NT2/D1 (cell line): ENCODE results near the gene EFCAB9.

ENCODE experiments used
- DNase-seq: peaks from one replicate; pipeline ENCODE4 v3.0.0-alpha.2; 2011; ENCODE audit warnings: low read depth, low spot score
- H3K27me3 ChIP-seq: 2 replicates; pipeline ENCODE4 v1.6.0; 2011; ENCODE audit warnings: mild to moderate bottlenecking; ENCODE audit not compliant: insufficient read length, insufficient read depth
- H3K36me3 ChIP-seq: 2 replicates; pipeline ENCODE4 v1.6.1; 2011; ENCODE audit warnings: mild to moderate bottlenecking, low read length, mixed read lengths; ENCODE audit not compliant: insufficient read depth, insufficient read length
- H3K4me1 ChIP-seq: 2 replicates; pipeline ENCODE4 v1.5.1; 2011; ENCODE audit not compliant: insufficient read depth, insufficient read length
- H3K4me3 ChIP-seq: 2 replicates; pipeline ENCODE4 v1.5.1; 2011; ENCODE audit warnings: low read depth; ENCODE audit not compliant: insufficient read length
- H3K9ac ChIP-seq: 2 replicates; pipeline ENCODE4 v1.6.0; 2011; ENCODE audit warnings: low read depth; ENCODE audit not compliant: insufficient read length
- H3K9me3 ChIP-seq: 2 replicates; pipeline ENCODE4 v1.5.1; 2011; ENCODE audit warnings: mild to moderate bottlenecking, low read length; ENCODE audit not compliant: insufficient read depth
- SUZ12 ChIP-seq: IDR thresholded peaks from 2 replicates; pipeline ENCODE4 v1.6.1; 2011; ENCODE audit not compliant: insufficient read length, insufficient read depth; ENCODE audit errors: extremely low read depth
- YY1 ChIP-seq: IDR thresholded peaks from 2 replicates; pipeline ENCODE4 v1.6.1; 2011; ENCODE audit not compliant: insufficient read length, insufficient read depth
- ZNF274 ChIP-seq: IDR thresholded peaks from 2 replicates; pipeline ENCODE4 v1.6.1; 2011; ENCODE audit warnings: mild to moderate bottlenecking, low read depth, low read length

The EFCAB9 gene

DNA sequence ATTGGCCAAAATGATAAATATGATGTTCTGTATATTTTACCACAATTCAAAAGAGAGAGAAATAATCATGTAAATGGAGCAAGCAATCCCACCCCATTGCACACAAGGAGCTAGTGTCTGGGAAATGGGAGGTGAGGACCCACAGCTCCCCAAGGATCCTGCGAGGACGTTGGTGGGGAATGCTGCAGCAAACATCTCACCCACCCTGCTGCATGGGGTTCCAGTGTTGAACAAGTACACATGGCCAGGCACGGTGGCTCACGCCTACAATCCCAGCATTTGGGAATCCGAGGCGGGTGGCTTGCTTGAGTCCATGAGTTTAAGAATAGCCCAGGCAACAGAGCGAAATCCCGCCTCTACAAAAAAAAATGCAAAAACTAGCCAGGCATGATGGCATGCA lies 35.0 kb upstream of the EFCAB9 start:
- Histone ChIP-seq H3K27me3 (no peaks in the 10 kb centered on the region), H3K36me3 (peaks cover 16% of the 10 kb centered on the region), H3K4me3 (no peak overlapping the region), H3K9me3 (no peaks in the 10 kb centered on the region), H3K4me1 (peaks cover 8% of the 10 kb centered on the region), H3K9ac (no peak overlapping the region)
- no peak for DNase-seq
- no peak for TF ChIP-seq YY1
- TF ChIP-seq SUZ12: no peak
- TF ChIP-seq ZNF274: no peak

DNA sequence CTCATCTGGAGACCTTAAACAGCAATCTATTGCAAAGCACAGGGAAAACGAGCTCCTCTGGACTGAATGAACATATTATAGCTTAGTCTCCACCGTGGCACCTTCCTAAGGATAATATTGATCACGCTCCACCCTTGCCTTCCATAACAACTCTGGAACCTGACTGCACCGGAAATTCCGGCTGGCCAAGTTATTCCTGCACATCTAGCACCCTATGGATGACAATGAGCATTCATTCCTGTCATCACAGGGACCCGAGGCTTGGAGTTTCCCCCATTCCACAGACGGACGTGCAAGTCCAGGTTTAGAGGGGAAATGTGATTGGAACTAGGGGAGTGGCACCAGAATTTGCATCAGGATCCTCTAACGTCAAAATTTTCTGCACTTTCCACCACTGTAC lies 33.5 kb upstream of the EFCAB9 start:
- Histone ChIP-seq H3K4me3 (no peak overlapping the region), H3K4me1 (peaks cover 10% of the 10 kb centered on the region), H3K9me3 (no peaks in the 10 kb centered on the region), H3K36me3 (peaks cover 10% of the 10 kb centered on the region), H3K27me3 (no peaks in the 10 kb centered on the region), H3K9ac (no peak overlapping the region)
- TF ChIP-seq ZNF274 (no peak), YY1 (no peak), SUZ12 (no peak)
- DNase-seq: no peak

DNA sequence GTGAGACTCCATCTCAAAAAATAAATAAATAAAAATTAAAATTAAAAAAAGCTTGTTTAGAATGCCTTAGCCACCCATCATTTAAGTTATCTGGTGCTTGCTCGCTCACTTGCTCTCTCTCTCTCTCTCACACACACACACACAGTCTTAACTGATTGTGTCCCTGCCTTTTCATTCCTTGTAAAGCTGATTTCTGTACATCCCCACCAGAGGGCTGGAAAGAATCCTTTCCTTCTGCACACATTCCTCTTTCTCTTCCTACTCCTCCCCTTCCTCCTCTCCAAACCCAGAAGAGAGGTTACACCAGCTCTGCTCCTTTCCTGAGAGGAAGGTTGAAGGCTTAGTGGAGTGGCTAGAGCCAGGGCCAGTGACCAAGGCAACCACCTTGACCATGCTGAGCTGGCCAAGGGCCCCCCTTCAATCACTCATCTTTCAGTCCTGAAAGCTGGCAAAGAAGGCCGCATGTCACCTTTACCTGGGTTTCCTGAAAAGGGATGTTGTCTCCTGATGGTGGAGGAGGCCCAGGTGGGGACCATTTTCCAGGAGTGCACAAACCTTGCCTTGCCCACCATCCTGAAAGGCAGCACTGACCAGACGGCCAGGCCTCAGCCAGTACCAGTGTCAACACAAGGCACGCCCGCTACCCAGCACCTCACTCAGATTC lies 31.5 kb upstream of the EFCAB9 start:
- peaks cover 10% of the 10 kb centered on the region for H3K4me1 ChIP-seq
- no peak for DNase-seq
- H3K9me3 ChIP-seq: no peaks in the 10 kb centered on the region
- no peaks in the 10 kb centered on the region for H3K27me3 ChIP-seq
- H3K9ac ChIP-seq: no peak overlapping the region
- peaks cover 8% of the 10 kb centered on the region for H3K36me3 ChIP-seq
- no peak overlapping the region for H3K4me3 ChIP-seq
- TF ChIP-seq ZNF274 (no peak), SUZ12 (no peak), YY1 (no peak)

DNA sequence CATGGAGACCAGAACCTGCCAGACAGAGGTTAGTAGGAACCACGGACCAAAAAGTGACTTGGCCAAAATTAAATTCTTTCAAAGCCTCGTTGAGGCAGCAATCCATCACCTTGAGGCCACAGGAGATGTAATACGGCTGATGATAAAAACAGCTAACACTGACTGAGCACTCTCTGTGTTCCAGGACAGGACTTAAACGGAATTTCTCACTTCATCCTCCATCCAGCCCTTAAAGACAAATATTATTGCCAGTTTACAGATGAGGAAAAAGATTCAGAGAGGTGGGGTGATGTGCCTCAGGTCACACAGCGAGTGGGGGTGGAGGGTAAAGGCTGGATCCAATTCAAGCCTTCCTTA lies 31.0 kb upstream of the EFCAB9 start:
- H3K9me3 ChIP-seq: no peaks in the 10 kb centered on the region
- H3K36me3 ChIP-seq: peaks cover 8% of the 10 kb centered on the region
- no peak for TF ChIP-seq SUZ12
- TF ChIP-seq YY1: no peak
- TF ChIP-seq ZNF274: no peak
- H3K9ac ChIP-seq: no peak overlapping the region
- H3K4me3 ChIP-seq: no peak overlapping the region
- DNase-seq: no peak
- peaks cover 10% of the 10 kb centered on the region for H3K4me1 ChIP-seq
- H3K27me3 ChIP-seq: no peaks in the 10 kb centered on the region

DNA sequence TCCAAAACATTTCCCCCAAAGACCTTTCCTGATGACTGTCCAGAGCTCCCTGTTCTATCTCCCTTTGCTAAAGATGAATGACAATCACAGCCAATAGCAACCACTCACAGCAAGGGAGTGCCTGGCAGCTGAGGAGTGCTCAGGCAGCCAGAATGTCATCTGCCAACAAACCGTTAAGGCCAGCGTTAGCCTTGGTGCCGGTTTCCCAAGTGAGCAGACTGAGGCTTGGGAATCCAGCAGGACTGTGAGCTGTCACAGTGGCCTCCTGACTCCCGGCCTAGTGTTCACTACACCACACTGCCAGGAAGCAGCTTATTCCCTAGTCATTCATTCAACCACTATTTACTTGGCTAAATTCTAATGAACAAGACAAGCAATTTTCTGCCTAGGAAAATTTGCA lies 30.6 kb upstream of the EFCAB9 start:
- TF ChIP-seq YY1 (no peak), SUZ12 (no peak), ZNF274 (no peak)
- H3K9me3 ChIP-seq: no peaks in the 10 kb centered on the region
- no peak for DNase-seq
- peaks cover 14% of the 10 kb centered on the region for H3K4me1 ChIP-seq
- H3K9ac ChIP-seq: no peak overlapping the region
- H3K4me3 ChIP-seq: no peak overlapping the region
- H3K36me3 ChIP-seq: peaks cover 8% of the 10 kb centered on the region
- no peaks in the 10 kb centered on the region for H3K27me3 ChIP-seq

DNA sequence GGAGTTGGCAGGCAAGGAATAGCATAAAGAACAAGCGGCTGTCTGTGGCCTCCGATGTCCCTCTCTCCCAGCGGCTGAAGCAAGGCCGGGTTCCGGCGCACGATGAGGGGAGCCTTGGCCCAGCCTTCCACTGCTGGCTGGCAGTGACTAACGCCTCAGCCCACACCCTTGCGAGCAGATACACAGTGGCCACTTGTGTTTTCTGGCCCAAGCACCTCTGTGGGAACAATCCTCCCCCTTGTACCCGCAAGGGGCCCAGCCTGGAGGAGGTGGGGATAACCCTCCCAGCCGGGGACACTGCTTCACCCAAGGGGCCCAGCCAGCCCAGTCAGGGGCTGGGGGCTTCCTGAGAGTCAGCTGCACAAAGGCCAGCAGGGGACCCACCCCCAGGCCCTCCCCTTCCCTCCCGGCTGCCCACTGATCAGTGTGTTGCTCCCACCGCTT lies 29.2 kb upstream of the EFCAB9 start:
- H3K9ac ChIP-seq: no peak overlapping the region
- H3K9me3 ChIP-seq: no peaks in the 10 kb centered on the region
- H3K36me3 ChIP-seq: peaks cover 8% of the 10 kb centered on the region
- DNase-seq: no peak
- TF ChIP-seq SUZ12: no peak
- TF ChIP-seq ZNF274: no peak
- no peak for TF ChIP-seq YY1
- H3K4me3 ChIP-seq: no peak overlapping the region
- H3K27me3 ChIP-seq: no peaks in the 10 kb centered on the region
- peaks cover 18% of the 10 kb centered on the region for H3K4me1 ChIP-seq

DNA sequence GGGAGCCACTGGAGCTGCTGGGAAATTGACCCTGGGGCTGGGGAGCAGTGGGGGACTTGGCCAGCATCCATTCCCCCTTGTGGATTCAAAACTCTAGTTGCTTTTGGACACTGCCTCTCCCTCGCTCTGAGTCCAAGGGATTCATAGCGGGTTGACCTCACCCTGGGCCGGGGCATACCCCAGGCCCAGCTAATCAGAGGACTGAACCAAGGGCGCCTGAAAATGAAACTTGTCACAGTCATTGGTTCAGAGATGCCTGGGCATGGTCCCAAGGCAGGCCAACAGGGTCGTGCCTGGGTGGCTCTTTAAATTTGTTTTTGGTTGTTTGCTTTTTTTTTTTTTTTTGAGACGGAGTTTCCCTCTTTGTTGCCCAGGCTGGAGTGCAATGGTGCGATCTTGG lies 28.5 kb upstream of the EFCAB9 start:
- Histone ChIP-seq H3K9ac (no peak overlapping the region), H3K4me1 (peaks cover 18% of the 10 kb centered on the region), H3K27me3 (no peaks in the 10 kb centered on the region), H3K36me3 (peaks cover 8% of the 10 kb centered on the region), H3K9me3 (no peaks in the 10 kb centered on the region), H3K4me3 (no peak overlapping the region)
- DNase-seq: no peak
- no peak for TF ChIP-seq YY1
- TF ChIP-seq ZNF274: no peak
- TF ChIP-seq SUZ12: no peak
